Kidney (tissue), 14 donors: ENCODE data around the gene ITPR1. TPM values are rescaled to one million over a fixed set of nuclear protein-coding genes. Genes with fewer than 3 reads are reported as not detected.

Experiments used
- DNase-seq, 5 donors: peaks; one replicate each; pipeline ENCODE4 v3.0.0-alpha.2; 2013 to 2020
- FAIRE-seq: peaks from 2 replicates; lab custom pipeline; 2012; peaks lifted over from hg19 to GRCh38; lab: Jason Lieb, UNC
- H3K27ac ChIP-seq, 2 donors: one replicate each; pipeline ENCODE4 v1.7.0; 2013; ENCODE audit warnings: low read depth in 2 of 2, low read length in 2 of 2, inconsistent platforms in 1 of 2
- H3K27me3 ChIP-seq: one replicate; pipeline ENCODE4 v1.7.1; 2013; ENCODE audit warnings: low read length, inconsistent platforms; ENCODE audit not compliant: control insufficient read depth, insufficient read depth
- H3K36me3 ChIP-seq, 3 donors: one replicate each; pipeline versions ENCODE4 v1.7.0 to v1.7.1; 2013; ENCODE audit warnings: low read length in 3 of 3, control low read depth in 1 of 3, inconsistent platforms in 1 of 3; ENCODE audit not compliant: insufficient read depth in 3 of 3, control insufficient read depth in 2 of 3
- H3K4me1 ChIP-seq, 3 donors: one replicate each; pipeline versions ENCODE4 v1.7.0 to v1.7.1; 2013; ENCODE audit warnings: low read length in 3 of 3, inconsistent platforms in 1 of 3, low read depth in 1 of 3; ENCODE audit not compliant: control insufficient read depth in 2 of 3, insufficient read depth in 2 of 3
- H3K4me3 ChIP-seq, 3 donors: one replicate each; pipeline versions ENCODE4 v1.7.0 to v1.8.1; 2013; ENCODE audit warnings: low read length in 3 of 3, control low read depth in 1 of 3, inconsistent platforms in 1 of 3
- H3K9ac ChIP-seq, 3 donors: one replicate each; pipeline versions ENCODE4 v1.7.0 to v1.7.1; 2013; ENCODE audit warnings: low read length in 3 of 3, control low read depth in 1 of 3, inconsistent platforms in 1 of 3
- H3K9me3 ChIP-seq, 3 donors: one replicate each; pipeline versions ENCODE4 v1.7.0 to v1.7.1; 2013; ENCODE audit warnings: low read length in 3 of 3, control low read depth in 1 of 3, inconsistent platforms in 1 of 3; ENCODE audit not compliant: control insufficient read depth in 2 of 3, insufficient read depth in 1 of 3
- CTCF ChIP-seq: IDR thresholded peaks from 3 replicates; pipeline ENCODE4 v1.5.1; 2012; ENCODE audit warnings: mild to moderate bottlenecking, moderate library complexity, borderline replicate concordance; ENCODE audit not compliant: insufficient read depth; ENCODE audit errors: extremely low read depth
- intact Hi-C: fragments of 100-400 bp; cut with DNase I; formaldehyde crosslinking; loops from one replicate; pipeline ENCODE4 v1.11.1; 2022
- polyA plus RNA-seq: library from polyadenylated mRNA; stranded (reverse); fragments of 350-450 nt; fragmentation: Illumina TruSeq; extraction: RNeasy Lipid Tissue Mini Kit (QIAGEN cat#74804); gene quantifications from one replicate; pipeline ENCODE4 v1.2.3, GENCODE V29; 2014; ENCODE audit warnings: low read depth, low replicate concordance; ENCODE audit not compliant: insufficient read depth
- total RNA-seq: library from RNA; stranded (reverse); fragmentation: NEBNext Ultra II Directional; extraction: Animal tissue kit (Norgen Biotek cat#: 25700); gene quantifications from one replicate; pipeline ENCODE4 v1.2.1, GENCODE V29; 2021
- donor health status: control.
- donor health status: control.
- donor health status: control.
- donor health status: control.
- donor health status: control.
- donor health status: DM: yes; HTN: yes; CAD: no.
- donor health status: Normal renal cell carcinoma (clear cell type).

Gene ITPR1
- total and polyA plus RNA-seq, 2 donors from 2014 or later = 30.2 to 81.2 TPM

DNA sequence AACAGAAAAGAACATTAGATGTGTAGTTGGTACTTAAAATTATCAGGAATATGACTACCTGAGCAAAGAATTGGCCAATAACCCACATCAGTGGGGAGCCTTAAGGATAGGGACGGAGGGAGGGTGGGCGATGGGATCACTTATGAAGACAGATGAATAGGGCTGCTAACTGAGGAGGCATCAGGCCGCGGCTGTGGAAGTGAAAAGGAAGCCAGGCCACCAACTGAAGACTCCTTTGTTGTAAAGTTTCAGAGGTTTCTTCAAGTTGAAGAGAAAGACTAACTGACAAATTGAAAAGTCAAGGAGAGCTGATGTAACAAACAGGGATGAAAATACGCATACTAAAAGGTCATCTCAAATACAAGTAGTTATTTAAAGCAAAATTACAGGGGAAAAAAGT, 350.5 kb downstream of the ITPR1 start:
- Histone ChIP-seq H3K36me3 (no peaks in the 10 kb centered on the region), H3K9ac (no peak overlapping the region), H3K4me3 (no peak overlapping the region), H3K9me3 (no peaks in the 10 kb centered on the region), H3K27ac (no peak overlapping the region), H3K27me3 (no peaks in the 10 kb centered on the region), H3K4me1 (peaks cover 0 to 8% (median 0%) of the 10 kb centered on the region in 3 donors)
- FAIRE-seq (no peak), DNase-seq (no peak)
- no peak for TF ChIP-seq CTCF
- intact Hi-C loops = no loop called here

- no peaks in the 10 kb centered on the region for H3K9me3 ChIP-seq
These were observed 352.7 kb downstream of the ITPR1 start for GRCh38 chr3:4845882-4846281.

DNA sequence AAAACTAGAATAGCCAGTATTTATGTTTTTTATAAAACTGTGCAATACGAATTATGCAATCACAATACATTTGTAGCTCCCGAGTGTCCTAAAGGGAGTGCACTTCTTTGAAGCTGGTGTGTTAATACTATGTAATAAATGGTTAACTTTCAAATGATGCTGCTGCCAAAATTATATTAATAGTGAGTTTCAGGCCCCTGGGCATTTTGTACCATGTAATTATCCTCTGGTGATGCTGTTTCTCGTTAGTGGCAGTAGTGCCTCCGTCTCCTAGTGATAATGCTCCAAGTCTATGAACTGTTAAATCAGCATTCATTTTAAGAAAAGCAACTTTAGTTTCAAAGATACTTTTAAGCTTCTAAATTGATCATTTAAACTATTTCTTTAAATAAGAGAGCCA, 353.4 kb downstream of the ITPR1 start:
- intact Hi-C loops = no loop called here
- Histone ChIP-seq H3K9me3 (no peaks in the 10 kb centered on the region), H3K9ac (no peak overlapping the region), H3K27ac (no peak overlapping the region), H3K36me3 (no peaks in the 10 kb centered on the region), H3K27me3 (no peaks in the 10 kb centered on the region), H3K4me1 (peaks cover 0 to 8% (median 0%) of the 10 kb centered on the region in 3 donors), H3K4me3 (no peak overlapping the region)
- no peak for TF ChIP-seq CTCF
- no peak for DNase-seq
- FAIRE-seq = no peak

More at GRCh38 chr3:4845882-4846281, 352.7 kb downstream of the ITPR1 start:
- intact Hi-C loops = no loop called here
- FAIRE-seq (no peak), DNase-seq (no peak)
- Histone ChIP-seq H3K27ac (no peak overlapping the region), H3K4me1 (peaks cover 0 to 8% (median 0%) of the 10 kb centered on the region in 3 donors), H3K4me3 (no peak overlapping the region), H3K27me3 (no peaks in the 10 kb centered on the region), H3K9ac (no peak overlapping the region), H3K36me3 (no peaks in the 10 kb centered on the region)
- no peak for TF ChIP-seq CTCF
